SJSA1 (cell line): Measurements from ENCODE around the gene EMILIN3. TPM values are rescaled to one million over a fixed set of nuclear protein-coding genes. Genes with fewer than 3 reads are reported as not detected.

Experiments
- DNase-seq, 2 experiments: peaks; one replicate each; pipeline ENCODE4 v3.0.0-alpha.2; 2015 to 2020; ENCODE audit warnings: low spot score in 2 of 2, low read depth in 1 of 2
- H3K27ac ChIP-seq: fragments of 250-450 bp; sonication (Bioruptor Pico); 2 replicates; pipeline ENCODE4 v1.5.1; 2020; ENCODE audit warnings: mild to moderate bottlenecking, moderate library complexity
- H3K27me3 ChIP-seq: fragments of 250-450 bp; sonication (Bioruptor Pico); replicated peaks from 2 replicates; pipeline ENCODE4 v1.5.1; 2020; ENCODE audit warnings: mild to moderate bottlenecking, moderate library complexity
- H3K36me3 ChIP-seq: fragments of 250-450 bp; sonication (Bioruptor Pico); 2 replicates; pipeline ENCODE4 v1.5.1; 2020; ENCODE audit warnings: mild to moderate bottlenecking
- H3K4me1 ChIP-seq: fragments of 250-450 bp; sonication (Bioruptor Pico); replicated peaks from 2 replicates; pipeline ENCODE4 v1.6.1; 2021; ENCODE audit warnings: mild to moderate bottlenecking
- H3K4me3 ChIP-seq: fragments of 250-450 bp; sonication (Bioruptor Pico); 2 replicates; pipeline ENCODE4 v1.5.1; 2020; ENCODE audit warnings: mild to moderate bottlenecking
- H3K9me3 ChIP-seq: fragments of 250-450 bp; sonication (Bioruptor Pico); replicated peaks from 2 replicates; pipeline ENCODE4 v1.5.1; 2020; ENCODE audit warnings: mild to moderate bottlenecking
- total RNA-seq: library from RNA; depleted of rRNA; stranded (reverse); fragments of >200 nt; shearing (Covaris generic); gene quantifications from 2 replicates; pipeline ENCODE4 v1.2.3, GENCODE V29; 2014

EMILIN3 gene
- total RNA-seq, 1 experiment from 2014 or later = not detected

DNA sequence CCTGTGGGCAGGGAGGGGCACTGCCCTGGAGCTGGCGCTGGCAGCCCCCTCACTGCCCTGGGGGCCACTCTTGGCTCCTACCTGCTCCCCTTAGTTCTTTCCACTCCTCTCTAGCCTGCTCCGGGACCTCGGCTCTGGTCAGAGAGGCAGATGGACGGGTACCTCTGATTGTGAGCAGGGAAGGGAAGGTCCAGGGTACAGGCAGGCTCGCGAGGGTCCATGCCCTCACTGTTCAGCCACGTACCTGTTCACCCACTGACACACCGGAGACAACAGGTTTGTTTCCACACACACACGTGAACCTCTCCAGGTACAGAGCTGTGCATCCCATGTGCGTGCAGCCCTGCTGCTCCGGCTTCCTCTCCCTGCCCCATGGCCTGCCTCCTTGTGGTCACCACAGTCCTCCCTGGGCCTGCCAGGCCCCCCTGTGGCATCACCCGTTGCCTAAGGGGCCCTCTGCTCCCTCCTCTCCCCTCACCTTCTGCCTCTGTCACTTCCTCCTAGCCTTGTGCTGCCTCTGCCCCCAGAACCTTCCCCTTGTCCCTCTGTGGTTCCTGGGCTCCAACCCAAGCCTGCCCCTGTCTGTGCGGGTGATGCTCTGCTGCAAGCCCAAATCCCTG lies 2.3 kb downstream of the EMILIN3 start:
- Histone ChIP-seq H3K4me3 (no peak overlapping the region), H3K27ac (no peak overlapping the region), H3K36me3 (no peaks in the 10 kb centered on the region), H3K27me3 (peaks cover 38% of the 10 kb centered on the region), H3K4me1 (peaks cover 3% of the 10 kb centered on the region; the same call in 1 of the 2 replicates), H3K9me3 (no peaks in the 10 kb centered on the region)
- no peak for DNase-seq

GRCh38 chr20:41363601-41364000 lies 3.0 kb downstream of the EMILIN3 start:
- no peak for DNase-seq
- no peaks in the 10 kb centered on the region for H3K36me3 ChIP-seq
- no peak overlapping the region for H3K4me3 ChIP-seq
- H3K4me1 ChIP-seq = peaks cover 3% of the 10 kb centered on the region; the same call in 1 of the 2 replicates
- no peak overlapping the region for H3K27ac ChIP-seq
- no peaks in the 10 kb centered on the region for H3K9me3 ChIP-seq
- peaks cover 38% of the 10 kb centered on the region for H3K27me3 ChIP-seq

- H3K27ac ChIP-seq = no peak overlapping the region
- no peak for DNase-seq
- peaks cover 34% of the 10 kb centered on the region for H3K27me3 ChIP-seq
- H3K9me3 ChIP-seq = no peaks in the 10 kb centered on the region
- peaks cover 3% of the 10 kb centered on the region; the same call in 1 of the 2 replicates for H3K4me1 ChIP-seq
- no peaks in the 10 kb centered on the region for H3K36me3 ChIP-seq
- no peak overlapping the region for H3K4me3 ChIP-seq
Observed at GRCh38 chr20:41362748-41363140, 3.9 kb downstream of the EMILIN3 start.

GRCh38 chr20:41361757-41362747 lies 4.6 kb downstream of the EMILIN3 start:
- Histone ChIP-seq H3K4me1 (peaks cover 3% of the 10 kb centered on the region; the same call in 1 of the 2 replicates), H3K9me3 (no peaks in the 10 kb centered on the region), H3K4me3 (no peak overlapping the region), H3K27me3 (peaks cover 27% of the 10 kb centered on the region), H3K36me3 (no peaks in the 10 kb centered on the region), H3K27ac (no peak overlapping the region)
- DNase-seq = no peak

DNA sequence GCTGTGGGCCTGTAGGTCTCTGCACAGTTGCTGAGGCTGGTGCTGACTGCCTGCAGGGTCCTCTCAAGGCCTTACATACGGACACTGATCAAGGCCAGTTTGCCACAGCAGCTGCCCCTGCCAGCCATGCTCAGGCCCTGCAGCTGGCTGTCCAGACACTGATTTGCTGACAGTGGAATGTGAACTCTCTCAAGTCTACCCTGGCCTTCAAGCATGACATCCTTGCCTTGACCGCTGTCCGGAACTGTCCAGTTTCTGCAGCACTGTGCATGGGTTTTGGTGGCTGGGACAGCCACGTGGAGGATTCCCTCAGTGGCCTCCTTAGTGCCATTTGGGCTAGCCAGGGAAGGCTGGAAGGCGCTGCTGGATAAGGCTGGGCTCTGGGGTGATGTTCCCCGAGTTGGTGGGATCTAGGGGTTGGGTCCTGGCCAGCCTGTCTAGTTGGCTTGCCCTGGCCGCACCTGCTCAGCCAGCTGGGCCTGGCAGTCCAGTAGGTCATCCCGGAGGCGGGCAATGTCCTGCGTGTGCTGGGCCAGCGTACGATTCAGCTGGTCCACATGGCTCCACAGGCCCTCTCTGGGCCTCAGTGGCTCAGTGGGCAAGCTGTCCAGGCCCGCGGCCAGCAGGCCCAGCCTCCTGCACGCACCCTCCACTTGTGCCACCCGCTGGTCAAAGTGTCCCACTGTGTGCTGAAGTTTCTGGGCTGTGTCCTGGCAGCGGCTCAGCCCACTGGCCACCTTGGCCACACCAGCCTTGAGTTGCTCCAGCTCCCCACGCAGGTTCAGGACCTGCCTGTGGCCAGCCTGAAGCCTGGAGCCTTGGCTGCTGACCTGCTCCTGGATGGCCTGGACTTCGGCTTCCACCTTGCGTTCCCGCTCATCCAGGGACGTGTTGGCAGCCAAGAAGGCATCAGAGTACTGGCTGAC lies 5.5 kb downstream of the EMILIN3 start:
- H3K4me1 ChIP-seq = peaks cover 1% of the 10 kb centered on the region; the same call in 1 of the 2 replicates
- DNase-seq = no peak
- H3K27me3 ChIP-seq = peaks cover 19% of the 10 kb centered on the region
- no peaks in the 10 kb centered on the region for H3K9me3 ChIP-seq
- H3K4me3 ChIP-seq = no peak overlapping the region
- H3K36me3 ChIP-seq = no peaks in the 10 kb centered on the region
- no peak overlapping the region for H3K27ac ChIP-seq

GRCh38 chr20:41359541-41360011 lies 7.0 kb downstream of the EMILIN3 start:
- H3K36me3 ChIP-seq = no peaks in the 10 kb centered on the region
- H3K27me3 ChIP-seq = peaks cover 6% of the 10 kb centered on the region
- H3K9me3 ChIP-seq = no peaks in the 10 kb centered on the region
- H3K4me1 ChIP-seq = no peaks in the 10 kb centered on the region
- no peak for DNase-seq
- no peak overlapping the region for H3K27ac ChIP-seq
- H3K4me3 ChIP-seq = no peak overlapping the region

- H3K9me3 ChIP-seq = no peaks in the 10 kb centered on the region
- no peak overlapping the region for H3K4me3 ChIP-seq
- no peak for DNase-seq
Observed at GRCh38 chr20:41358717-41359116, 7.9 kb downstream of the EMILIN3 start.

DNA sequence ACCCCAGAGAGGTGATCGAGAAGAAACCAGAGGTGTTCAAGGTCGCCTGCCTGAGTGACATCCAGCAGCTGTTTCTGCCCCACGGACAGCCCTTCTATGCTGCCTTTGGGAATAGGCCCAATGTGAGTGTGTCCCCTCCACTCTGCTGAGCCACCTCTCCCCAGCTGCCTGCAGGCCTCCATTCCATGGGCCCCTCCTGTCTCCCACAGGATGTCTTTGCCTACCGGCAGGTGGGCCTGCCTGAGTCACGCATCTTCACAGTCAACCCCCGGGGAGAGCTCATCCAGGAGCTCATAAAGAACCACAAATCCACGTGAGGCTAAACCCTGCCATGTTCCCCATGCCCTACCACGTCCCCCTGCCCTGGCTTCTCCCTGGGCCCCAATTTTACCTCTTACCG lies 8.4 kb downstream of the EMILIN3 start:
- no peak overlapping the region for H3K27ac ChIP-seq
- H3K4me1 ChIP-seq = no peaks in the 10 kb centered on the region
- no peaks in the 10 kb centered on the region for H3K9me3 ChIP-seq
- no peak overlapping the region for H3K4me3 ChIP-seq
- H3K36me3 ChIP-seq = no peaks in the 10 kb centered on the region
- H3K27me3 ChIP-seq = no peaks in the 10 kb centered on the region
- DNase-seq = no peak

More at GRCh38 chr20:41358717-41359116, 7.9 kb downstream of the EMILIN3 start:
- Histone ChIP-seq H3K36me3 (no peaks in the 10 kb centered on the region), H3K27me3 (no peaks in the 10 kb centered on the region), H3K27ac (no peak overlapping the region), H3K4me1 (no peaks in the 10 kb centered on the region)

DNA sequence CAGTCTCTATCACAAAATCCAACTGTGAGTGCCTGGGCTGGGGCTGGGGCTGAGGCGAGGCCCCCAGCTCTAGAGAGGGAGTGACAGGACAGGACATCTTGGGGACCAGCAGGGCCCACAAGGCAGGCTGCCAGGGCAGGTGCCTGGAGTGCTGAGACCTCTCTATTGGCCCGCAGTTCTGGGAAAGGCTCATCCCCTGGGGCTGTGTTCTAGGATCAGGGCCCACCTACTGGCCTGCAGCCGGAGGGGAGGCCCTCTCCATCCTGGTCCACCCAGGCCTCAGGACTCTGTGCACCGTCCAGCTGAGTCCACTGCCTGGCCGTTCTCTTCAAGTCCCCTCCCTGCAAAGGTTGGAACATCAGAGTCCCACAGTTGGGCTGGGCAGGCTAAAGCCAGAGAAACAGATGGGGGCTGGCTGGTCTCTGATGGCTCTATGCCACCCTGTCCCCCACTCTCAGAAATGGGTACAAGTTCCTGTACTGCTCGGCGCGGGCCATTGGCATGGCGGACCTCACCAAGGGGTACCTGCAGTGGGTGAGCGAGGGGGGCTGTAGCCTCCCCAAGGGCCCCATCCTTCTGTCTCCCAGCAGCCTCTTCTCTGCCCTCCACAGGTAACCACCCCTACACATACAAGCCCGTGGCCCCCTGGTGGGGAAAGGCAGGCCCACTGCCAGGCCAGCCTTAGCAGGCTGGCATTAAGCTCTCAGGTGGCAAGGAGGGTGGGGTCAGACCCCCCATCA lies 9.0 kb downstream of the EMILIN3 start:
- no peak overlapping the region for H3K27ac ChIP-seq
- no peaks in the 10 kb centered on the region for H3K4me1 ChIP-seq
- no peak for DNase-seq
- no peaks in the 10 kb centered on the region for H3K27me3 ChIP-seq
- no peaks in the 10 kb centered on the region for H3K9me3 ChIP-seq
- H3K4me3 ChIP-seq = no peak overlapping the region
- H3K36me3 ChIP-seq = no peaks in the 10 kb centered on the region

GRCh38 chr20:41356951-41357350 lies 9.7 kb downstream of the EMILIN3 start:
- H3K27ac ChIP-seq = no peak overlapping the region
- H3K4me1 ChIP-seq = no peaks in the 10 kb centered on the region
- no peak for DNase-seq
- no peak overlapping the region for H3K4me3 ChIP-seq
- no peaks in the 10 kb centered on the region for H3K27me3 ChIP-seq
- H3K9me3 ChIP-seq = no peaks in the 10 kb centered on the region
- H3K36me3 ChIP-seq = no peaks in the 10 kb centered on the region

- Histone ChIP-seq H3K9me3 (no peaks in the 10 kb centered on the region), H3K4me3 (no peak overlapping the region), H3K36me3 (no peaks in the 10 kb centered on the region), H3K4me1 (no peaks in the 10 kb centered on the region), H3K27me3 (no peaks in the 10 kb centered on the region), H3K27ac (no peak overlapping the region)
- no peak for DNase-seq
Observed at GRCh38 chr20:41355598-41356203, 10.9 kb downstream of the EMILIN3 start.

- Histone ChIP-seq H3K4me1 (no peaks in the 10 kb centered on the region), H3K4me3 (no peak overlapping the region), H3K27ac (no peak overlapping the region), H3K36me3 (no peaks in the 10 kb centered on the region), H3K9me3 (no peaks in the 10 kb centered on the region), H3K27me3 (no peaks in the 10 kb centered on the region)
- DNase-seq = no peak
Observed at GRCh38 chr20:41355192-41355591, 11.4 kb downstream of the EMILIN3 start.
